HG02678 (cell line): ENCODE measurements around the gene PSORS1C2.
"Not testable (repeated sequence)": the region's sequence is repeated elsewhere in the genome, so short reads cannot be mapped to it uniquely, and the experiment has no call there.

Experiments
- ATAC-seq: cut with Tn5 transposase; IDR thresholded peaks from one replicate; pipeline ENCODE4 v1.9.1; 2021; ENCODE audit warnings: mild to moderate bottlenecking, moderate library complexity; ENCODE audit not compliant: unreplicated experiment

The PSORS1C2 gene

DNA sequence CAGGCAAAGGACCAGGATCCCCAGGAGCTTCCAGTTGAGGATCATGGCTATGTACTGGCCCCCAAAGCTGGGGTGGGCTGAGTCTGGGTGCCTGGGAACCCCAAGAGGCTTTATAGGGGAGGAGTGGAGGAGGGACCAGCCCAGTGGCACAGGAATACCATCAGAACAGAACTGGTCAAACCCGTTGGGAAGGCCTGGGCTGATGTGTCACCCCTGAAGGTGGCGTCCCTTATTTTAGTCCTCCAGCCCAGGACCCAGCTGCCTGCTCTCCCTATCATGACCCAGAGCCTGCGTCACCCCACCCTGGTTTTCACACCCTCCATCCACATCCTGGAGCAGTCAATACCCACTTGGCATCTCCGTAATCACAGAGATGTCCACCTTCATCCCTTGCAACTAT is at the start of gene PSORS1C2:
Gene PSORS1C2 (minus strand): TSS at position 85 of the 400 bp plus-strand sequence. CDS start 40 bp downstream, at position 45.
- no peak for ATAC-seq

DNA sequence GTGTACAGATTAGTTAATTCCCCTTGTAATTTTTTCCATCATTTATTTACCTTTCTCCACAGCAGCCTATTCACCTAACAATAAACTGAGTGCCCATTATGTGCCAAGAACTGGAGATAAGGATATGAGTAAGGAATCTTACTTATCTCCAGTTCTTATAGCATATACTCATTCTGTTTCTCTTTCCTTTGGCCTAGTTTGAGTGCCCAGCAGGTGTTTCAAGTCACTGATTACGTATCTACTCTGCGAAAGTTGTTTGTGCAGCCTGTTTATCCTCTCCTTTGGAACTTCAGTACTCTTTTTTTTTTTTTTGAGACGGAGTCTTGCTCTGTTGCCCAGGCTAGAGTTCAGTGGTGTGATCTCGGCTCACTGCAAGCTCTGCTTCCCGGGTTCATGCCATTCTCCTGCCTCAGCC is 48.9 kb upstream of the PSORS1C2 start:
- no peak for ATAC-seq

DNA sequence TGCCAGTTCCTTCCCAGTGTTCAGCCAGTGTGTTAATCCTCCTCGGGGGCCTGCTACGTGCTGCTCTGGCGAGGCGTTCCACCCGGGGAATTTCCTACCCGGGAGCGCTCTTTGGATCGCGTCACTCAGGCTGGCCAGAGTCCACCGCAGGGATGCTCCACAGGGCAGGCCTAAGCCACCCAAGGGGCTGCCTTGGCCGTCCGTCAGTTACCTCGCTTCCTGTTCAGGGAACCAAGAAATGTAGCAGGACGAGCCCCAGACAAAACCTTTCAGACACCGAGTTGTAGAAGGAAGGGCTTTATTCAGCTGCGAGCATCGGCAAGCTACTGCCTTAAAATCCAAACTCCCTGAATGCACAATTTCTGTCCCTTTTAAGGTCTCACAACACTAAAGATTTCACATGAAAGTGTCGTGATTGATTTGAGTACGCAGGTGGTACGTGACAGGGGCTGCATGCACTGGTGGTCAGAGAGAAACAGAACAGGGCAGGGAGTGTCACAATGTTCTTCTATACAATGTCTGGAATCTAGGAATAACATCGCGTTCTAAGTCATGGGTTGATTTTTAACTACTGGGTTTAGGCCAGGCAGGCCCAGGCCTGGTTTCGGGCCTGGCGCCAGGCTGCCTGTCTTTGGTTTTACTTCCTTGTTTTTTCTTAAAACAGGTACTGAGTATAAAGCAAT is 47.3 kb upstream of the PSORS1C2 start:
- no peak for ATAC-seq

DNA sequence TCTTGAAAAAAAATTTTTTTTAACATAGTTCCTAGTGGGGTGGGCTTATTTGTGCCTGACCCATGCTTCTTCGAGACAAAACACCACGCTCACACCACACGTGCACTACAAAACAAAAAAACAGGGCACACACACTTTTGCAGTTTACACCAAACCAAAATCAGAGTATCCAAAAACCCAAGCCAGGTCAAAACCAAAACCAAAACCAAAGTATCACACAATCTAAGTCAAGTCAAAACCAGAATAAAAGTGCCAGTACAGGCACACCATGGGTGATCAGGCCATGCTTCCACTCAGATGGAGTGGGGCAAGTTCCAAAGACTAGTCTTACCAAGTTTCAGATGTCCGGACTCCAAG is 46.8 kb upstream of the PSORS1C2 start:
- ATAC-seq, result not testable (repeated sequence)

DNA sequence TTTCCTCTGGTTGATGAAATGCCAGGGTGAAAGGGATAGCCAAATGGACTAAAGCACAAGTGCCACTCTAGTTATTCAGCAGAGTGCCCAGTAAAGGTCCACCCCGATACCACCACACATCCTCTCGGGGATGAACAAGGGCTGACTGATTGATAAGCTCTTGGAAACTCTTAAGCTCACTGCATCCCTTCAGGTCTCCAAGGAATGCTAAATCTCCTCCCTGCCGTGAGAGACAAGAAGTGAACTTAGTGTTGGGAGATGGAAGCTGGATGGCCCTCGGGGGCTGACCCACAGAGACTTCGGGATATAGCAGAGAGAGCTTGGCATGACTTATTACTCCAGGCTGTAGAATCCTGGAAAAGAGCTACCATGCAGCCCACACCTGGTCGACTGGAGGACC is 45.0 kb upstream of the PSORS1C2 start:
- not testable (repeated sequence) for ATAC-seq

DNA sequence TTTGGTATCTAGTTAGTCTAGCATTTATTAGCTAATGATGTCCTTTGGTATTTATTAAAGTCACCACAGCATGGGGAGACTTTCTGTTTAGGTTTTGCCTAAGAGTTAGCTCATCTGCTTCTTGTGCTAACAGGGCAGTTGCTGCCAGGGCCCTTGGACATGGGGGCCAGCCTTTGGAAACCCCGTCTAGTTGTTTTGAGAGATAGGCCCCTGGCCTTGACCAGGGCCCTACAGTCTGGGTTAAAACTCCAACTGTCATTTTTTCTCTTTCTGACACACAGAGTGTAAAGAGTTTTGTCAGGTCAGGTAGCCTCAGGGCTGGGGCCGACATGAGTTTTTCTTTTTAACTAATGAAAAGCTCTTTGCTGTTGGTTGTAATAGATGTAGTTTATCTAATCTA is 44.4 kb upstream of the PSORS1C2 start:
- not testable (repeated sequence) for ATAC-seq

DNA sequence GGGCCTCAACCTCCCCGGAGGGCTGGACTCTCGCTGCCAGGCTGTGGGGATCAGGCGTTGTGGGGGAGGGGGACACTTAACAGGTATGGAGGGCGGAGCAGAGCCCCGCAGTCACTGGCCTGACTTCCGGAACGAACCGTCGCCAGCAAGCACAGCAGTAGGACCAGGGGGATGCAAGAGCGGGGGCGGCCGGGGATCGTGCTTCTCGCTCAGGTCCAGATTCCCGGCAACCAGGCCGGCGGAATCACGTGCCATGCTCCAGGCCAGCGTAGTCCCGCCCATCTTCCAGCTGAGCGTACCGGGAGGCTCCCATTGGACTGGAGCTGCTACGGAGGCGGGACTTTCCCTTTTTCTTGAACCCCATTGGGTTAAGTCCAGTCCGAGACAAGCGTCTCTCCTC is 41.6 kb upstream of the PSORS1C2 start:
- ATAC-seq, result peak; percentile 99

DNA sequence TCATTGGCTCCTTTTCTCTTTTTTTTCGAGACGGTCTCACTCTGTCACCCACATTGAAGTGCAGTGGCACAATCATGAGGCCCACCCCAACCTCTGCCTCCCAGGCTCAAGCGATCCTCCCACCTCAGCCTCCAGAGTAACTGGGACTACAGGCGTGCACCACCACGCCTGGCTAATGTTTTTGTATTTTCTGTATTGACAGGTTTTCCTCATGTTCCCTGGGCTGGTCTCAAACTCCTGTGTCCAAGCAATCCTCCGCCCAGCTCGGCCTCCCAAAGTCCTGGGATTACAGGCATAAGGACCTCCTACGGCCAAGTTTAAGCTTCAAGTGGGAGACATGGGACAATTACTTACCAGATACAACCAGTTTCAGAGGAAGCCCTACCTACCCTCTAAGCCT is 41.0 kb upstream of the PSORS1C2 start:
- no peak for ATAC-seq

DNA sequence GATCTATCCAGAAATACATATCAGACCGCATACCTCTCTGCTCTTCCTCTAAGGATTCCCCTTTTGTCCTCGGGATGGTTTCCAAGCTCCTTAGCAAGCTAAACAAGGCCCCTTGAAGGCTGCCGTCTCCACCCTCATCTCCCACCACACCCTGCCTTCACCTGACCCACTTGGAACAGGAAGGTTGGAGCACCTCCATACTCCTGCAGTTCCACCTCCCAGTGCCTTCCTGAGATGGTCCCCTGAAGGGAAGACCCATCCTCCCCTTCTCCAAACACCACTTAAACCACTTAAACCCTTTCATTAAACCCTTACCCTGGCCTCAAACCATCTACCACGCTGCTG is 40.1 kb upstream of the PSORS1C2 start:
- no peak for ATAC-seq

DNA sequence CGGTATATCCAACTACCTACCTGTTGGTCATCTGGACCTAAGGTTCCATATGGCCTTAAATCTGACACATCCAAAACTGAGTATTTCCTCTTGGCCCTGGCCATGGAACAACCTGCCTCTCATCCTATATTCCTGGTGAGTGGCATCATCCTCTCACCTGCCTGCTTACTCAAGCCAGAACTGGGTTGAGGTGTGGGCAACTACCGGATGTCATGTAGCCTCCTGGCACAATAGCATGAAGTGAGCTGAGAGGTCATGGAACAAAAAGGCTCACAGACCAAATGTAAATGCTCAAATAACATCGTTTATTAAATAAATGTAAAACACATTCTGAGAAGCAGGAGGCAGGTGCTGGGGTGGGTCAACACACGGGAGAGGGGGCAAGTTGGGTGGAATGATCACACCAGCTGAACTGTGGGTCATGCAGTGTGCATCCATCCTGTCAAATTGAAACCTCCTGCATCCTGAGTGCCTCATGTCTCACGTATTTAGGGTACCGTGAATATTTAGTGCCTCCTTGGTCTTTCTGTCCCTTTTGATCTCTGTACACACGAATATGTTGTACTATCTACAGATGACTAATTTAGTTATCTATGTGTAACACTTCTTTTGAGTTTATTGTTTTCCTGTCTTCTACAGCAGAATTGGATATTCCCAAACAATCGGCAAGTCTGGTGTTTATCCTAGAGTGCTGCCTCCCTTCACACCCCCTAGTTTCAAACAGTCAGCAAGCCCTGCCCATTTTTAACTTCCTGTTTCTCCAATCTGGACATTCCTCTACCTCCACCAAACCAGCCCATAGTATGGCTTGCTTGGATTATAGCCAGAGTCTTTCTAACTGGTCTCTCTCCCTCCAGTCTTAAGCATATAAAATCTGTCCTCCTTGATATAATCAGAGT is 39.5 kb upstream of the PSORS1C2 start:
- no peak for ATAC-seq

DNA sequence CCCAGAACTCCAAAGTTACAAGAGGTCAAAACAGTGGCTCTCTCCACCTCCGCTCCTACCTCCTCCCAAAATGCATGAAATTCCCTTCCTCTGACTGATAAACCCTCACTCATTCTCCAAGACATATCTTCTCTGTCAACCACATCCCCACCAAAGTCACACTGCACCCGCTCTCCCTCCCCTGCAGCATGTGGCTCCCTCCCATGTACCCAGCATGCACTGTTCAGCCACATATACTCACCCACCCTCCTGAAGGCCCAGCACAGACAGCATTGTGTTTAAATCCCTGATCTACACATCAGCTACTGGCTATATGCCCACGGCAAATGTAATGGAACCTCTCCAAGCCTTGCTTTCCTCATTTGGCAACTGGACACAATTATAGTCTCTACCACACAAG is 37.1 kb upstream of the PSORS1C2 start:
- ATAC-seq, result no peak

DNA sequence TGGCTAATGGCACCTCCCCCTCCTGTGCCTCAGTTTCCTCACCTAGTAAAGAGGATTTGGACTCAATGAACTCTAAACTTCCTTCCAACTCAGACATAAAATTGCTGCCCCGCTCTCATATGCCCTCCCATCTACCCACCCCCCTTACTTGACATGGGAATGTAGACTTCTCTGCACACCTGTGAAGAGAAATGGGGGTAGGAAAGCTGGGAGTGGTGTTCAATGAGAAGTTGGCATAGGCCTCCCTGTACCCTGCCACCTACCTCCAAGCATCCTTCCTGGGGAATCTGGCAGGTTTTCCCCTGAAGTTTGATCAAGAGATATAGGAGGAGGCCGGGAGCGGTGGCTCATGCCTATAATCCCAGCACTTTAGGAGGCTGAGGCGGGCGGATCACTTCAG is 35.5 kb upstream of the PSORS1C2 start:
- no peak for ATAC-seq

DNA sequence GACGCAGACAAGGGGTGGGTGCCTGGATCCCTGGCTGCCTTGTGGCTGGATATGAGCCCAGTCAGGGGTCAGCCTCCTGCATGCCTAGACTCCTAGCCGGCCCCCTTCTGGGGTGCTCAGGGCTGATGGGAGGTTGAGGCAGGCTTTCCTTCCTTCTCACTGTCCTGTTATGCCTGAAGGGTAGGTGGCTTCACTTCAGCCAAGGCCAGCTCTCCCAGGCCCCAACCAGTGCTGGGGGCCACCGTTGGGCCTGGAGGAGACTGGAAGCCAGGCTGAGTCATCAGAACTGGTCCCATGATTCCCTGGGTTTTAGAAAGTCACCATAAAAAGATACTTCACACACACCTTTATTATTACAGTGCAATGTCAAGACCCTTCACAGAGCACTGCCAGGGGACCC is 34.5 kb upstream of the PSORS1C2 start:
- no peak for ATAC-seq

DNA sequence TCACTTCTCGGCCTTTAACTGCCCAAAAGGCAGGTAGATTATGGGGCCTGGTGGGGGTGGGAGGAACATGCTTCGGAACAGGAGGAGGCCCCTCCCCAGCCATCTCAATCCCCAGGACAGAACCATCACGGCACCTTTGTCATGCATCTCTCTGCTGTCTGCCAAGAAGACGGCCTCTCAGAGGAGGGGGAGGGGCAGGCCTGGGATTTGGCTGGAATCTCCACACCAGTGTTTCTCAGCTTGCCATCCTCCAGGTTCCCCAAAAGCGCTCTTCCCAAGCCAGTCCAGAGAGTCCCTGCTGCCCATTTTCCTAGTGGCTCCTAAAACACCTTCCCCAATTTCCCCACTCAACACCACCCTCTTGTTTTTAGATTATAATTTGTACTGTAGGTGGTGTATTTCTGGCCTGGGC is 34.1 kb upstream of the PSORS1C2 start:
- ATAC-seq, result no peak

DNA sequence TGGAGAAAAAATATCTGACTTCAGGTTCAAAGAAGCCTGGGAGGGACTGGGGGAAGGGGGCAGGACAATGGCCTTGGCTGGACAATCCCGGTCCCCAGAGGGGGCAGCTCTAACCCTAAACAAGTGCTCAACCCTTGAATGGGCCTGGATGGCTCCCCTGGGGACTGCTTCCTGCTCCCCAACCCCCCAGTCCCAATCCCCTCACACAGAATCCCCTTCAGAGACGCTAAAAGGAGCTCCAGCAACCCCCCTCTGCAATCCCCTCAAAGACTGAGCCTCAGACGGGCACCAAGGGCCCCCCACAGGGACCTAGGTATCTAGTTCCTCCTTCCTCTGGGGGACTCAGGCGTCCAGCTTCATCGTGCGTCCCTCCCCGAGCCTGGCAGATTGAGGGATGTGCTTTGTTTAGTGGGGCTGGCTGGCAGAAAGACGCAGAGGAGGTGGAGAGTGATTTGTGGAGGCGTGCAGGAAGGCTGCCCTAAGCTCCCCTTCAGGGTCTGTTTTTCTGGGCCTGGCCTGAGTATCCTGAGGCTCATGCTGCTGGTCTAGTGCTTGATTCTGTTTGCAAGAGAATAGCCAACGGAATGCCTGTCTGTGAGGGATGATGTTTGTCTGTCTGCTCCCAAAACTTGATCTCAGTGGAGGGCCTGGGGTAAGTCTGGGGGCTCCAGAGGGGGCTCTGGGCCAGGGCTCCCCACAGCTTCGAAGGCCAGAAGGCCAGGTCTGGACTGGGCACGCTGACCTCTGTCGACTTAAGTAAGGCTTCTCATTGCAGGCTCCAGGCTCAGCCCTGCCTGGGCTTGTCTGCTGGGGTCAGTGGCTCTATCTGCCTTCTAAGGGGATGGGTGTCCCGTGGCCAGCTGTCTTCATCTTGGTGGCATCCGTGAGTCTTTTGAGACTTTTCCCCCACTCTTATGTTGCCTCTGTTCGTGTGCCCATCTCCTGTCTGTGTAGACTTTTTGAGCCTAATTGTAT is 33.4 kb upstream of the PSORS1C2 start:
- no peak for ATAC-seq

DNA sequence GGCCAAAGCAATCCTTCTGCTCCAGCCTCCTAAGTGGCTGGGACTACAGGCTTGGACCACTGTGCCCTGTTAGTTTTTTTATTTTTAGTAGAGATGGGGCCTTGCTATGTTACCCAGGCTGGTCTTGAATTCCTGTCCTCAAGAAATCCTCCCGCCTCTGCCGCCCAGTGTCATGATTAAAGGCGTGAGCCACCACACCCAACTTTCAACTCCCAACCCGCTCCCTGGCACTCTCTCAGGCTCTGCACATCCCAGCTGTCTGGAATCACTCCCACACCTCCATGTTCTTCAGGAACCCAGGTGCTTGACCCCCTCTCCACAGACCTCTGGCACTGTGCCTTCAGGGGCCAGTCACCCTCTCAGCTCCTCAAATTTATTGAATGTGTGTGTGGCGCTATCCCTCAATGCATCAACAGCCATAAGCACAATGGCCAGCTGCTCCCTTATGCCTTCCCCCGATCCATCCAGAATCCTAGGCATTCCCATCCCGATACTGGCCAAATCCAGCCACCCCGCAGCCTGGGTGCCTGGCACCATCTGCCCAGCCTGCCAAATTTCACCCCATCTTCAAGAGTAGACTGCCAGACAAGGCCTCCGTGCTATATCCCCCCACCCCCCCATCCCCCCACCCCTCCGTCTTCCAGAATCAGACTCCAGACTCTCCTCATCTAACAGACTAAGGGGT is 32.3 kb upstream of the PSORS1C2 start:
- no peak for ATAC-seq

DNA sequence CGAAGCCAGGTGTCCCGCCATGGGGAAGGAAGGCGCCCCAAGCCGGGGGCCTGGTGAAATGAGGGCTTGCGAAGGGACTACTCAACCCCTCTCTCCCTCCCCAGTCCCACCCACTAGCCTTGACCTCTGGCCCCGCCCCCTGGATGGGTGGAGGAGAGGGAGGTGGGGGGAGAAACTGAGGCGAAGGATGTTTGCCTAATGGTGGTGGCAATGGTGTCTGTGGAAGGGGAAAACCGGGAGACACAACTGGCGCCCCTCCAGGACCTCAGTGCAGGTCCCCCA is 31.7 kb upstream of the PSORS1C2 start, which contains the start of gene POU5F1:
Gene POU5F1 (minus strand): TSS at position 83 of the 282 bp plus-strand sequence. CDS start 62 bp downstream, at position 21.
- ATAC-seq, result no peak

DNA sequence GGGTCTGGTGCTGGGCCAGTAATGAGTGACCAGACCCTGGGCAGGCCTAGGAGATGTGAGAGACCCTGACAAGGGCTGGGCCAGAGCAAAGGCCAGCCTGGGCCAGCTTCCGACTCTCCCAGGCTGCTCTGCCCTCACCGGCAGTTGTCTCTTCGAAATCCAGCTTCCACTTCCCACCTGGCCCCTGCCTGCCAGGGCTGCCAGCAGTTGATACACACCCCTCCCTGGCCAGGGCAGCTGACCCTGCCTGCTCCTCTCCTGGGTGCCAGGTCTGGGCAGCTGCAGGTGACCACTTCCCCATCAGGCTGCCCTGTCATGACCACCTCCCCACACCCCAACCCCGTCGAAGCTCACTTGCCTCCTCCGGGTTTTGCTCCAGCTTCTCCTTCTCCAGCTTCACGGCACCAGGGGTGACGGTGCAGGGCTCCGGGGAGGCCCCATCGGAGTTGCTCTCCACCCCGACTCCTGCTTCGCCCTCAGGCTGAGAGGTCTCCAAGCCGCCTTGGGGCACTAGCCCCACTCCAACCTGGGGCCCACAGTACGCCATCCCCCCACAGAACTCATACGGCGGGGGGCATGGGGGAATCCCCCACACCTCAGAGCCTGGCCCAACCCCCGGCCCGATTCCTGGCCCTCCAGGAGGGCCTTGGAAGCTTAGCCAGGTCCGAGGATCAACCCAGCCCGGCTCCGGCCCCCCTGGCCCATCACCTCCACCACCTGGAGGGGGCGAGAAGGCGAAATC is 31.2 kb upstream of the PSORS1C2 start:
- not testable (repeated sequence) for ATAC-seq

DNA sequence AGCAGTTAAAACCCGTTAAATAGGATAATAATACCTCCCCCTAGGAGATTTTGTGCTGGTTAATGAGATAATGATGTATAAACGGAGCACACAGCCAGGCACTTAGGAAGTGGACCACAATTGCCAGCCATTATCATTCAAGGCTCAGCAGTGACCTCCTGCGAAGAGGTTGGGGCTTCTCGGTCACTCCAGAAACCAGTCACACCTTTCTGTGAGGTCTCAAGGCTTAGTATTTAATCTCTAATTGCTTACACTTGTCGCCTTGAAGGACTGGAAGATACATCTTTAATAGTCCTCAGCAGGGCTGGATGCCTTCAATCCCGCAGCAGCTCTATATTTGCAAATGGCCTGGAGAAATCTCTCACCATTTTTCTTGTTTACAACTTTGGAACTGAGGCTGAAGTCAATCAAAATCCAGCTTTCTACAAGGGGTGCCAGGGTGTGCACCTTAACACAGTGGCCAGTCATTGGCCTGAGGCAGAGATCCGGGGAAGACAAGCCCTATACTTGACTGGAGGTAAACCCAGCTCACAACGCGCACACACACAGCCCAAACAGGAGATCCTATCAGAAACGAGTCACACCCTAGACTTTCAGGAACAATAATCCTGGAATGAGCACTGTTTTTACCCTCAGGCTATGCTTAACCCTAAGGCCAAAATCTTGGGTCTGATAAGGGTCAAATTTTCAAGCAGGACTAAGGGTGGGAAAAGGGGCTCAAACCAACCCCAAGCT is 30.4 kb upstream of the PSORS1C2 start:
- ATAC-seq, result no peak
